NCI-H2196 treated with DMSO at 0.1 percent for 48 hours (cell line): ENCODE measurements around the gene COX6B2.
A peak's percentile ranks its signal among the peaks of the same experiment; 100 is the strongest.

Experiments
- DNase-seq: peaks from one replicate; lab custom pipeline; 2025; ENCODE audit not compliant: unreplicated experiment; lab: John Stamatoyannopoulos, UW

The COX6B2 gene

DNA sequence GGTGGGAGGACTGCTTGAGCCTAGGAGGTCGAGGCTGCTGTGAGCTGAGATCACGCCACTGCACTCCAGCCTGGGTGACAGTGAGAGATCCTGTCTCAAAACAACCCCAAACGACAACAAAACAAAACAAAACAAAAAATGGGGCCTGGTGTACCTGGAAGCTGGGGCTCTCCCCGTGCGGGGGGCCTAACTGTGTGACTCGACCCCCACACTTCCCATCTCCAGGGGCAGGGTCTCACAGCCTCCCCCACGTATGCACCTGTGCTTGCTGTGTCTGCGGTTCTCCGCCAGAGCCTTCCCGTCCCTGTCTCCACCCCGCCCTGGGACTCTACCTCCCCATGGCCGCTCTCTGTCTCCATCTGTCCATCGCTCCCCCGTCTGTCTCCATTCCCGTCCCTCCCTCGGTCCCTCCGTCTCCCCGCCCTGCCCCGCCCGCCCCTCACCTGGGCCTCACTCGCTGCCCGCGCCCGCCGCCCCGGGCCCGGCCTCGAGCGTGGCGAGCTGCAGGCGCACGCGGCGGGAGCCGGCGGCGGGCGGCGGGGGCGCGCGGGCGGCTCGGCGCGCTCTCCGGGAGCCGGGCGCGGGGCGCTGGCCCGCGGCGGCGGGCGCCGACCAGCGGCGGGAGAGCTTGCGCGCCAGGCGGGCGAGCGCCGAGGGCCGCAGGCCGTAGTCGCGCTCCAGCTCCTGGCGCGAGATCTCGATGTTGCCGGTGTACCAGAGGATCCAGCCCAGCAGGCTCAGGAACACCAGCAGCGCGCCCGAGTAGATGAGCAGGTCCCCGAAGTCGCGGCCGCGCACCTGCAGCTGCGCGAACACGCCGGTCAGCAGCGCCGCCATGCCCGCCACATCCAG, 29.0 kb upstream of the COX6B2 start:
- peak; percentile 24 for DNase-seq

DNA sequence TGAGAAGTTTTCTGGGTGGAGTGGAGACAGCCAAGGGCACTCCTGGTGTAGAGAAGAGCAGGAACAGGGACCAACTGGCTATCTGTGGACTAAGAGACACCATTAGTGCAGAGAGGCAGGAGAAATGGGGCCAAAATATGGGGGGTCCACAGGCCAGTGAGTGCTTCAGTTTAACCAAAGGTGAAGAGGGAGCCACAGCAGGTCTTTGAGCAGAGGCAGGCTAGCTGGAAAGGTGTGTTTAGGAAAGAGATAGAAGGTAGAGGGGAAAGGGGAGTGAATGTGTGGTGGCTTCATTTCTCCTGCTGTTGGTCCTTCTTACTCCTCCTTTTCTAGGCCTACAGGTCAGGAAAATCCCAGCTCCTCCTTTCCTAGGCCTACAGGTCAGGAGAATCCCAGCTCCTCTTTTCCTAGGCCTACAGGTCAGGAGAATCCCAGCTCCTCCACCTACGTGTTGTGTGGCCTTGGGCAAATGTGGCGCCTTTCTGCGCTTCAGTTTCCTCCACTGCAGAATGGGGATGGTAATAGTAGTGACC, 28.1 kb upstream of the COX6B2 start:
- DNase-seq, result no peak

DNA sequence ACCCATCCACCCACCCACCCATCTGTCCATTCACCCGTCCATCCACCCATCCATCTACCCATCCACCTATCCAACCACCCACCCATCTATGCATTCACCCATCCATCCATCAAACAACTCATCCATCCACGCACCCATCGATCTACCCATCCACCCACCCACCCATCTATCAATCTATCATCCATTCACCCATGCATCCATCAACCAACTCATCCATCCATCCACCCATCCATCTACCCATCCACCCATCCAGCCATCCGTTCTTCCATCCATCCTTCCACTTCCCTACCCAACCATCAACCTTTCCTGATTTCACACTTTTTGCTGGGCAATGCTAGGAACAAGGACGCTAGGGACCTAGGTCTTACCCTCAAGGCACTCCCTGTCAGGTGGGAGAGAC, 27.5 kb upstream of the COX6B2 start:
- DNase-seq, result no peak

DNA sequence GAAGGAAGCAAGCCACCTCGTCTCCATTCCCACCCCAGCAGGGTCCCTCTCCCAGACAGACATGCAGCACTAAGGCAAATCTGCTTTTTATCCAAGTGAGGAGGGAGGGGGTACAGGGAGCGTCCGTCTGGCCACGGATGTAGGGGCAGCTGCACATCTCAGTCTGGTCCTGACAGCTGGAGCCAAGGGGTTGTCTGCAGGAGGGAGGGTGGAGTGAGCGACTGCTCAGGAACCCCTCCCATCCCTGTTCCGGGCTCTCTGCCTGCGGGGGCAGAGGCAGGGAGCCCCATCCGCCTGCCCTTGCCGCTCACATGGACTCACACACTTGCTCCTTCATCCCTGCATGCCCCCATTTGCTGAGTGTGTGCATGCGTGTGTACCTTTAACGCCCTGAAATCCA, 24.7 kb upstream of the COX6B2 start:
- DNase-seq, result no peak

DNA sequence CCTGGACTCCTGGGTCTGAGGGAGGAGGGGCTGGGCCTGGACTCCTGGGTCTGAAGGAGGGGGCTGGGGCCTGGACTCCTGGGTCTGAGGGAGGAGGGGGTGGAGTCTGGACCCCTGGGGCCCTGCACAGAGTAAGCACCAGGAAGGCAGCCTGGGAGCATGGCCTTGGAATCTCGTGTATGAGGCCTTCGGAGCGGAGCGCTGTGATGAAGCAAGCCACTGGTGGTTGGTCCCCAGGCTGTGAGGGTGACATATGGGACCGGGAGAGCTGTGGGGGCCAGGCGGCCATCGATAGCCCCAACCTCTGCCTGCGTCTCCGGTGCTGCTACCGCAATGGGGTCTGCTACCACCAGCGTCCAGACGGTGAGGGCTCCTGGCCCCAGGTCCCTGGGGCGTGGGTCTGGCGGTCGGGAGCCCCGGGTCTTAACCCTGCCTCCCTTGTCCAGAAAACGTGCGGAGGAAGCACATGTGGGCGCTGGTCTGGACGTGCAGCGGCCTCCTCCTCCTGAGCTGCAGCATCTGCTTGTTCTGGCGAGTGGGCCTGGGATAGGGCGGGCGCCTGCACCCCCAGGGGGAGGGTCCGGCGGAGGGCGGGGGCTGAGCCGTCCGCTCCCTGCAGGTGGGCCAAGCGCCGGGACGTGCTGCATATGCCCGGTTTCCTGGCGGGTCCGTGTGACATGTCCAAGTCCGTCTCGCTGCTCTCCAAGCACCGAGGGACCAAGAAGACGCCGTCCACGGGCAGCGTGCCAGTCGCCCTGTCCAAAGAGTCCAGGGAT, 23.0 kb upstream of the COX6B2 start:
- no peak for DNase-seq

DNA sequence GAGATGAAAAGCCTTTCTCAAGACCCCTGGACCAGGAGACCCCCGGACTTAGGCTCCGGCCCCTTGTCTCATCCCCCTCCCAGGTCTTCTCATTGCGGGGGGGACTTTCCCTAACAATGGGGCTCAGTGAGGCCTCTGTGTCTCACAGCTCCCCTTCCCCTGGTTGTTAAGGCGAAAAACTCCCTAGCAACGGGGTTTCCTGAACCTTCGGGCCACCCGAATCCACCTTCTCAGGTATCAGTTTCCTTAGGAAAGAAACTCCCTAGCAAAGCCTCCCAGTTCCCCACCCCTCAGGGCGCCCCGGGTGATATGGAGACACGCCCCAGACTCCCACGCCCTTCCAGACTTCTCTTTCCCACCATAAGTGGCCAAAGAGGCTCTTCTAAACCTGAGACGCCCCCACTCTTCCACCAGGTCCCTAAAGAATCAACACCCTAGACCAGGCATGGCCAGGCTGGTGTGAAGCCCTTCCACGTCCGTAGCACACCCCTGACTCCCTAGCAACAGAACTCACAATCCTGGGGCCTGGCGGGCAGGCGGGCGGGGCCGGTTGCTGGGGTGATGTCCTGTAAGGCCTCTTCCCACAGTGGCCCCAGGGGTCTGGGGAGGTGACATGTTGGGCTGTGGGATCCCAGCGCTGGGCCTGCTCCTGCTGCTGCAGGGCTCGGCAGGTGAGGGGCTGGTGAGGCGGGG, 21.9 kb upstream of the COX6B2 start, which contains the start of gene TMEM190:
Gene TMEM190, plus strand, starts transcription at position 586 of the 693 bp plus-strand sequence. Its CDS starts 28 bp downstream, at position 614.
- no peak for DNase-seq

DNA sequence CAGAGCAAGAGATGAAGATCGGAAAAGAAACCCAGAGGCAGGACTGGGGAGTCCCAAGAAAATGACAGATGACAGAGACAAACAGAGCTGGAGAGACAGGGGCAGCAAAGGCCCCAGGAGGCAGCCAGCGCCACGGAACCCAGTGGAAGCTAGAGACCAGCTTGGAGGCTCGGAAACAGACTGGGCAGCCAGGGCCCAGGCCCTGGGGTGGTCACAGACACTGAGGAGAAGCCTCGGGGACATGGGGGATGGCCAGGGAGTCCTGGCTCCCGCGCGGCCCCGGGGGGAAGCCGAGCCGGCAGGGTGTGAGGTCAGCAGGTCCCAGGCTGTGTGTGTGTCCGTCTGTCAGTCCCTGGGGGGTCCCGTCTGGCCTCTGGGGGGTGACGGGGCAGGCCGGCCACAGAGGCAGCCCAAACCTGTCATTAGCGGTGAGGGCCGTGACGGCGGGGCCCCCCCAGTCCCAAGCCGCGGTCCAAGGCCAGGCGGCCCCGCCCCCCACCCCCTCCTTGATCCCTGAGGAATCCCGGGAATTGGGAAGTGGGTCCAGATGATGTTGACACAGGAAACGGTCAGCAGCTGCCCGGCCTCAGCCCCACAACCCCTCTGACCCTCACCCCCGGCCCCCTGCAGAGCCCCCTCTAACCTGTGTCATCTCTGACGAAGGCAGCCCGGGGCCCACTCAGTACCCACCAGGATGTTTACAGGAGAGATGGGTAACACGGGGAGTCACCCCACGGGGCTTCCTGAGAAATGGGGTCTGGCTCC, 19.7 kb upstream of the COX6B2 start:
- DNase-seq, result no peak

DNA sequence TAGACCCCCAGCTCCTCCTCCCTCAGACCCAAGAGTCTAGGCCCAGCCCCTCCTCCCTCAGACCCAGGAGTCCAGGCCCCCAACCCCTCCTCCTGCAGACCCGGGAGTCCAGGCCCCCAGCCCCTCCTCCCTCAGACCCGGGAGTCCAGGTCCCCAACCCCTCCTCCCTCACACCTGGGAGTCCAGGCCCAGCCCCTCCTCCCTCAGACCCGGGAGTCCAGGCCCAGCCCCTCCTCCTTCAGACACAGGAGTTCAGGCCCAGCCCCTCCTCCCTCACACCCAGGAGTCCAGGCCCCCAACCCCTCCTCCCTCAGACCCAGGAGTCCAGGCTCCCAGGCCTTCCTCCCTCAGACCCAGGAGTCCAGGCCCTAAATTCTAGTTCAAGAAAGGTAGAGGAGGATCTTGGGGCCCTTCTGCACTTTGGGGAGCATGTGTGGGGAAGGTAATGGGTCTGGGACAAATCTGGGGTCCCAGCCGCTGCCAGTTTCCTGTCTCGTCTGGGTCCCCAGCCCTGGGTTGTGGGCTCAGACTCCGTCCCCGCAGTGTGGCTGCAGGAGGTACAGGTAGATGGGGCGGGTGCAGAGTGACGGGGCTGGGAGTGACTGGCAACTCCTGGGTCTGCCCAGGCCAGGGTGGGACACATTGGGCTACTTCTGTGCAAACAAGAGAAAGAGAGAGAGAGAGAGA, 18.9 kb upstream of the COX6B2 start:
- no peak for DNase-seq

DNA sequence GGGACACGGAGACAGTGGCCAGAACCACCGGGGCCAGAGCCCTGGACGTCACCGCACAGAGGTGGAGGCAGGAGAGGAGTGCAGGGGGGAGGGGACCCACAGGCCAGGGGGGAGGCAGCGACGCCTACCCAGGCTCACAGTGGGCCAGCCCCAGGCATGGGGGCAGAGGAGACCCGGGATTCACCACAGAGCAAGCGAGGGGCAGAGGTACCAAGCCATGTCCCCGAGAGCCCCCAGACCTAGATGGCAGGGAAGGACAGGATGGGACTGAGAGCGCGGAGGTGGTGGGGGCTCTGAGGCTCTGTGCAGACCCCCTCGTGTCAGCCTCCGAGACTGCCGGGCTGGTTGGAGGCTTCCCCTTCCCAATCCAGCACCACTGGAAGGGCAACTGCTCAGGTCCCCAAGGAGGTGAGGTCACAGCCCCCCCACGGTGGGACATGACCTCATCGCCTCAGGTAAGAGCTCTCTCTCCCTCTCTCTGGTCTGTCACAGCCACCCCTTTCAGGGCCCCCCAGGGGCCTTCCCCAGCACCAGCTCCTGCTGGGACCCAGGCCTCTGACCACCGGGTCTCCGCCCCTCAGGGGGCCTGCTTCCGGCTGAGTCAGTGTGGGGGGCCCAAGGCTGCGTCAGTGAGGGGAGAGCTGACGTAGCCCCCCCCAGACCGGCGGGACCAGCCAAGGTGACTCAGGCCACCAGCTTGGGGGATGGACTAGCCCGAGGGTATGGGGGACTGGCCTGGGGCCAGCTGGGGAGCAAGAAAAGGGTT, 18.0 kb upstream of the COX6B2 start:
- no peak for DNase-seq

DNA sequence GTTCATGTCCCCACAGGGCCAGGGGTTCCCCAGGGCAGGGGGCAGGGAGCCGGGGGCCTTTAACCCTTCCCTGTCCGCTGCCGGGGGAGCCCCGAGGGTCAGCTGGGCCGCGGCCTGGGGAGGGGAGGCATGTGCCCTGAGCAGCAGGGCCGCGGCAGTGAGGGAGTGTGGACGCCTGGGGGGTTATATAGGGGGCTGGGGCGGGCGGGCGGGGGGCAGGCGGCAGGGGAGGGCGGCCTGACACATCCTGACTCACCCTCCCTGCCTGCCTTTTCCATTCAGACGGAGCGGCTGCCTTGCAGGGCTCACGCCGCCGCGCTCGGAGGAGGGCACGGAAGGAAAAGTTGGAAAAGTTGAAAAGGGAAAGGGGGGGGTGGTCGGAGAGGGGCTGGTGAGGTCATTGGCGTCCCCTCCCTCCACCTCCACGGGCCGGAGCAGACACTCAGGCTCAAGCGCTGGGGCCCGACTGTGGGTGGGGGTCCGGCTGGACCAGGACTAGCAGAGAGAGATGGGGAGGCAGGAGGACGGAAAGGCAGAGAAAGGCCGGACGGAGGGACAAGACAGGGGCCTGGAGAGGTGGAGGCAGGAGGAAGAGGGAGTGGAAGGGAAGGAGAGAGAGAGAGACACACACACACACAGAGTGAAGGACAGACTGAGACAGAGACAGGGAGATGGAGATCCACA, 15.9 kb upstream of the COX6B2 start, which contains the start of gene IL11:
Gene IL11, minus strand, starts transcription at position 159 of the 684 bp plus-strand sequence. Its CDS starts 153 bp downstream, at position 6.
- DNase-seq, result no peak

DNA sequence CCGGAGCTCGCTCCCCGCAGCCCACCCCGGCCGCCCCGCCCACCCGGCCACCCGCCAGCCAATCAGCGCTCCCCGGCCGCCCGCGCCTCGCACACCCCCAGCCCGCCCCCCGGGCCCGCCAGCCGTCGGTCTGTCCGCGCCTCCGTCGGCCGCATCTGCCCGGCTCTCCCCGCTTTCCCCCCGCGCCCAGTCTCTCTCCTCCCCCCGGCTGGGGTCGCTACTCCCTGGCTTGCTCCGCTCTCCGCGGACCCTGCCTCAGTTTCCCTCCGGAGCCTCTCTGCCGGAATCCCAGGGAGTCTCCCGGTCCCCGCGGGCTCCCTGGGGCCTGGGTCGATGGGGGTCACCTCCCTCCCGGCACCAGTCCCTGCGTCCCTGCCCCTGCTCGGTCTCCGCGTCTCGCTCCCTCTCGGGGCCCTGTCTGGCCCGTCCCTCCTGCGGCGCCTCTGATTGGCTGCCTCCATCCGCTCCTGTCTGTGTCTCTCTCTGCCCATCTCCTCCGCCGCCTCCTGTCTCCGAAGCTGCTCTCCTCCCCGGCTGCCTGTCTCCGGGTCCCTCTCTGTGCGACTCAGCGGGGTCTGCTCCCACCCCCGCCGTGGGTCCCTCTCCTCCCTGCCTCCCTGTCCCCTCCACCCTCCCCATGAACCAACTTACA, 15.3 kb upstream of the COX6B2 start:
- DNase-seq, result peak; percentile 17

DNA sequence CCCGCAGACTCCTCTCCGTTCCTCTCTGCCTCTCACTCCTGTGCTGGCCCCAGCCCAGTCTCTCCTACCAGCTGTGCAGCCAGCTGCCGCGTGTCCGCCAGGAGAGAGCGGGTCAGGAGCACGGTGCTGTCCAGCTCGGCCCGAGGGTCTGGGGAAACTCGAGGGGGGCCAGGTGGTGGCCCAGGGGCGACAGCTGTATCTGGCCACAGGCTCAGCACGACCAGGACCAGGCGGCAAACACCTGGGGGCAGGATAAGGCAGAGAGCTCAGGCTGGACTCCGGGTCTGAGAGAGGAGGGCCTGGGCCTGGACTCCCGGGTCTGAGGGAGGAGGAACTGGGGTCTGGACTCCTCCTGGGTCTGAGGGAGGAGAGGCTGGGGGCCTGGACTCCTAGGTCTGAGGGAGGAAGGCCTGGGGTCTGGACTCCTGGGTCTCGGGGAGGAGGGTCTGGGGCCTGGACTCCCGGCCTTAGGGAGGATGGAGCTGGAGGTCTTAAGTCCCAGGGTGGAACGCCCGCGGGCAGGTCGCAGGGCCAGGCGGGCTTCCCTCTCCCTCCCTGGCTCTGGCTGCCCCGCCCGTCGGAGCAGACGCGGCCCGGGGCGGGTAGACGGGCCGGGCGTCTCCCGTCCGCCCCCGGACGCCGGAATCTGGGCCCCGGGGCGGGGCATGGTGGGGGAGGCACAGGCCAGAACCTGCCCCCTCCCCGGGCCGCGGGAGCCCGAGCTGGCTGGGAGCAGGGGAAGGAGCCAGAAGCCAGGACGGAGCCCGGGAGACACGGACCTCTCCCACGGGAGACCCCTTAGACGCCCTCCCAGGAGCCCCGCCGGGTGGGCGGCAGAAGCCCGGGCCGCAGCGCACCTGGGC, 14.4 kb upstream of the COX6B2 start:
- DNase-seq, result no peak

DNA sequence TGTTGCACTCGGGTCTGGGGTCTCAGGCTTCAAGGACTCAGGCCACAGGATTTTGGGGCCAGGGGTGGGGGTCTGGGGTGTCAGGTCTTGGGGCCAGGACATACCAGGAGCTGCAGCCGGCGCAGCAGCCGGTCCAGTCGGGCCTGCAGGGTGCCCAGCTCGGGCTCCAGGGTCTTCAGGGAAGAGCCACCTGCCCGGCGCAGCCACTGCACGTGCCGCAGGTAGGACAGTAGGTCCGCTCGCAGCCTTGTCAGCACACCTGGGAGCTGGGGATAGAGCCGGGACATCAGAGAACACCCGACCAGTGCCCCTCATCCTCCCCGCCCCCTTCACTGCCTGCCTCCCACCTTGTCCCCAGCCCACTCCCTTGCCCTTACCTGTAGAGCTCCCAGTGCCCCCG, 13.6 kb upstream of the COX6B2 start:
- no peak for DNase-seq

DNA sequence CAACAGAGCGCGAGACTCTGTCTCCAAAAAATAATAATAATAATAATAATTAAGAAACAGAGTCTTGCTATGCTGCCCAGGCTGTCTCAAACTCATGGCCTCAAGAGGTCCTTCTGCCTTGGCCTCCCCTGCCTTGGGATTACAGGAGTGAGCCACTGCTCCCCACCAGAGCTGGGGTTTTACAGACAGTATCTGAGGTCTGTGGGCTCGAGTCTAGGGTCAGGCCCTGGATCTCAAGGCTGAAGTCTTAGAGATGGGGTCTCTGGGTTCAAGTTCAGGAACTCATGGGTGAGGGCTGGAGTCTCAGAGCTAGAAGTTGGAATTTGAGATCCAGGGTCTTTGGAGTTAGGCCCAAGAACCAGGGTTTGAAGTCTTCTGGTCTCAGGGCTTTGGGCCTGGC, 12.3 kb upstream of the COX6B2 start:
- DNase-seq, result no peak

DNA sequence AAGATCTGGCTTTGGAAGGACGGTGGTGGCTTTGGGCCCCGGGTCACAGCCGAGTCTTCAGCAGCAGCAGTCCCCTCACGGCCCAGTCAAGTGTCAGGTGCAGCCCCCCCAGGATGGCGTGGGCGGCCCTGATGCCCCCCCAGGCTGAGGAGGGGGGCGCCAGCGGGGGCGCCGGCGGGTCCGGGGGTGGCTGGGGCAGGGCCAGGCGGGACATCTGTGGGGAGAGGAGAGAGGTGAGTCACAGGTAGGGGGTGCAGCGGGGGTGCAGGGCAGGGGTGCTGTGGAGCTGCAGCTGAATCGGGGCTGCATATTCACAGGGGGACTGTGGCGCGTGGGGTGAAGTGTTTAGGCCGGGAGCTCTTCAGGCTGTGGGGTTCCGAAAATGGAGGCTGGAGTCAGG, 11.4 kb upstream of the COX6B2 start:
- no peak for DNase-seq

DNA sequence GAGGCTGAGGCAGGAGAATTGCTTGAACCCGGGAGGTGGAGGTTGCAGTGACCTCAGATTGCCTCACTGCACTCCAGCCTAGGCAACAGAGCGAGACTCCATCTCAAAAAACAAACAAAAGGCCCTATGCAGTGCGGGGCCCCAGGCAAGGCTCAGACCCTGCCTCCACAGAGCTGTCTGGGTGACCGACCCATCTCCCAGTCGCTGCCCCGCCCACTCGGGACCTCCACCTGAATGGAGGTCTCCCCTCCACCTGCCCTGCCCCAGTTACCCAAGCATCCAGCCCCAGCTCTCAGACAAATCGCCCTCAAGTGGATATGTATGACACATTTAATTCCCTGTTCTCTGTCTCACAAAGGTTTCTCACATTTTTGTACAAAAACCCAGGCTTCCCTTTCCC, 10.7 kb upstream of the COX6B2 start:
- DNase-seq, result no peak
